KMS-11 (cell line): Measurements from ENCODE around the gene AACS.

Experiments
- H2AFZ ChIP-seq: fragments of 200-600 bp; sonication (generic); 2 replicates; pipeline ENCODE4 v1.6.1; 2016; ENCODE audit warnings: antibody characterized with exemption, mixed run types, low read depth
- H3K27ac ChIP-seq: fragments of 200-600 bp; sonication (generic); 2 replicates; pipeline ENCODE4 v1.6.1; 2016; ENCODE audit warnings: mild to moderate bottlenecking, mixed run types
- H3K27me3 ChIP-seq: fragments of 200-600 bp; sonication (generic); 2 replicates; pipeline ENCODE4 v1.6.1; 2017; ENCODE audit warnings: mild to moderate bottlenecking, low read depth, mixed run types, moderate library complexity; ENCODE audit not compliant: insufficient read depth
- H3K36me3 ChIP-seq: fragments of 200-600 bp; sonication (generic); 2 replicates; pipeline ENCODE4 v1.6.1; 2017; ENCODE audit warnings: mild to moderate bottlenecking, mixed run types; ENCODE audit not compliant: insufficient read depth
- H3K4me1 ChIP-seq: fragments of 200-600 bp; sonication (generic); 2 replicates; pipeline ENCODE4 v1.6.1; 2016; ENCODE audit warnings: mild to moderate bottlenecking, low read depth, mixed run types; ENCODE audit not compliant: poor library complexity, severe bottlenecking
- H3K4me2 ChIP-seq: fragments of 200-600 bp; sonication (generic); 2 replicates; pipeline ENCODE4 v1.7.0; 2016; ENCODE audit warnings: mild to moderate bottlenecking, mixed run types
- H3K4me3 ChIP-seq: fragments of 200-600 bp; sonication (generic); IDR thresholded peaks from 2 replicates; pipeline ENCODE4 v1.6.1; 2017; ENCODE audit warnings: low read depth, low read length, mixed read lengths; ENCODE audit not compliant: insufficient read depth
- H3K79me2 ChIP-seq: fragments of 200-600 bp; sonication (generic); 2 replicates; pipeline ENCODE4 v1.6.1; 2016; ENCODE audit warnings: low read depth, mixed run types; ENCODE audit not compliant: insufficient read depth
- H3K9ac ChIP-seq: fragments of 200-600 bp; sonication (generic); 2 replicates; pipeline ENCODE4 v1.6.1; 2016; ENCODE audit warnings: mild to moderate bottlenecking, mixed run types
- H4K20me1 ChIP-seq: fragments of 200-600 bp; sonication (generic); 2 replicates; pipeline ENCODE4 v1.6.1; 2016; ENCODE audit warnings: mild to moderate bottlenecking, mixed run types; ENCODE audit not compliant: insufficient read depth
- CTCF ChIP-seq: fragments of 200-600 bp; sonication (generic); conservative IDR thresholded peaks from 2 replicates; pipeline ENCODE4 v1.6.1; 2017; ENCODE audit warnings: low read depth, mild to moderate bottlenecking, antibody characterized with exemption, low read length, moderate library complexity, mixed read lengths

AACS gene

GRCh38 chr12:125090437-125090836, 25.2 kb downstream of the AACS start:
- no peaks in the 10 kb centered on the region for H3K27me3 ChIP-seq
- TF ChIP-seq CTCF = no peak
- no peaks in the 10 kb centered on the region for H4K20me1 ChIP-seq
- H3K4me3 ChIP-seq = no peak overlapping the region
- no peak overlapping the region for H3K27ac ChIP-seq
- no peak overlapping the region for H3K9ac ChIP-seq
- H3K4me2 ChIP-seq = no peak overlapping the region
- no peak overlapping the region for H2AFZ ChIP-seq
- no peaks in the 10 kb centered on the region for H3K4me1 ChIP-seq
- no peaks in the 10 kb centered on the region for H3K36me3 ChIP-seq
- H3K79me2 ChIP-seq = no peaks in the 10 kb centered on the region

DNA sequence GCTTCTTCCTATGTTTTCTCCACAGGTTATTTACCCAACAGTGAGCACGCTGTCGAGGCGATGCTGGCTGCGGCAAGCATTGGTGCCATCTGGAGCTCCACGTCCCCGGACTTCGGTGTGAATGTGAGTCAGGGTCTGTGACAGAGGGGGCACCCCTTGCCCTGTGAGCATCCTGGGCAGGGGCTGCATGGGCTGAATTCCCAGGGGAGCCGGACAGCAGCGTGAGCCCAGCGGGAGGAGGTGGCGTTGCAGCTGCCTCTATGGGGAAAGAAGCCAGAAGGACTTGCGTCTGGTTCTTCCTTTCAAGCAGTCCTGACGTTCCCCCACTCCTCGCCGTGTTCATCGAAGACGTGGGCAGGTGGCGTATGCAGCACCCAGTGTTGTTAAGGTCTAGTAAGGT, 26.2 kb downstream of the AACS start:
- no peak overlapping the region for H3K4me3 ChIP-seq
- no peak overlapping the region for H3K9ac ChIP-seq
- H3K4me1 ChIP-seq = no peaks in the 10 kb centered on the region
- H3K79me2 ChIP-seq = no peaks in the 10 kb centered on the region
- no peak overlapping the region for H2AFZ ChIP-seq
- H3K27me3 ChIP-seq = no peaks in the 10 kb centered on the region
- H3K36me3 ChIP-seq = no peaks in the 10 kb centered on the region
- TF ChIP-seq CTCF = no peak
- H4K20me1 ChIP-seq = no peaks in the 10 kb centered on the region
- no peak overlapping the region for H3K27ac ChIP-seq
- H3K4me2 ChIP-seq = no peak overlapping the region

DNA sequence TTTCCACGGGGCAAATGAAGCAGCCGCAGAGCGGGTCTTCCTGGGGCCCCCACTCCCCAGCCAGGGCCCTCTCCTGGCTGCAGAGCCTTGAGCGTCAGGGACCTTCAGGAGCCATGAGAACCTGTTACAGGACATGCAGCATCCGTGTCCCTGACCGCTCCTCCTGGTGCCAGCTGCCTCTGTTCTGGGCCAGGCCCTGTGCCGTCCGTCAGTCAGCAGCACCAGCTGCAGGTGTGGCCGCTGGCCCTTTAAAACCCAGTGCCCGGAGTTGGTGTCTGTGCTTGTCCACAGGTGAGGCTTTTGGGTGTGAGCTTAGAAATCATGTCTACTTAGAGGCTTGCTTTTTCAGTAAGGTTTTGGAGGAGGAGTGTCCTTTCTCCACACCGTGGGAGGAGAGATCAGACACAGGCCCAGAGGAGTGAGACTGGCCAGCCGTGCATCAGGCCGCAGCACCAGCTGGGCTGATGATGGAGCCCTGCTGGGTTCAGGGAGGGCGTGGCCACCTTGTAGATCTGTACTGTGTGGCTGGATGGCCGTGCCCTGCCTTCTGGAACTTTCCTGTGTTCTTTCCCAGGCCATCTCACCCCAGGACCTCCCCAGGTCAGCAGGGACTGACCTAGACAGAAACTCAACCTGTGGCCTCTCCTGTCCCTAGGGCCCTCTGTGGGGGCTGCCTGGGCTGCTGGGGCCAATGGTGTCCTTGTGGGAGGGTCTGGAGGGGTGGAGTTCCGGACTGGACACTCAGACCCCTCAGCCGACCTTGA, 27.1 kb downstream of the AACS start:
- no peak for TF ChIP-seq CTCF
- Histone ChIP-seq H3K36me3 (no peaks in the 10 kb centered on the region), H3K4me2 (no peak overlapping the region), H2AFZ (no peak overlapping the region), H3K79me2 (no peaks in the 10 kb centered on the region), H3K27me3 (no peaks in the 10 kb centered on the region), H3K27ac (no peak overlapping the region), H3K4me1 (no peaks in the 10 kb centered on the region), H3K4me3 (no peak overlapping the region), H3K9ac (no peak overlapping the region), H4K20me1 (no peaks in the 10 kb centered on the region)

DNA sequence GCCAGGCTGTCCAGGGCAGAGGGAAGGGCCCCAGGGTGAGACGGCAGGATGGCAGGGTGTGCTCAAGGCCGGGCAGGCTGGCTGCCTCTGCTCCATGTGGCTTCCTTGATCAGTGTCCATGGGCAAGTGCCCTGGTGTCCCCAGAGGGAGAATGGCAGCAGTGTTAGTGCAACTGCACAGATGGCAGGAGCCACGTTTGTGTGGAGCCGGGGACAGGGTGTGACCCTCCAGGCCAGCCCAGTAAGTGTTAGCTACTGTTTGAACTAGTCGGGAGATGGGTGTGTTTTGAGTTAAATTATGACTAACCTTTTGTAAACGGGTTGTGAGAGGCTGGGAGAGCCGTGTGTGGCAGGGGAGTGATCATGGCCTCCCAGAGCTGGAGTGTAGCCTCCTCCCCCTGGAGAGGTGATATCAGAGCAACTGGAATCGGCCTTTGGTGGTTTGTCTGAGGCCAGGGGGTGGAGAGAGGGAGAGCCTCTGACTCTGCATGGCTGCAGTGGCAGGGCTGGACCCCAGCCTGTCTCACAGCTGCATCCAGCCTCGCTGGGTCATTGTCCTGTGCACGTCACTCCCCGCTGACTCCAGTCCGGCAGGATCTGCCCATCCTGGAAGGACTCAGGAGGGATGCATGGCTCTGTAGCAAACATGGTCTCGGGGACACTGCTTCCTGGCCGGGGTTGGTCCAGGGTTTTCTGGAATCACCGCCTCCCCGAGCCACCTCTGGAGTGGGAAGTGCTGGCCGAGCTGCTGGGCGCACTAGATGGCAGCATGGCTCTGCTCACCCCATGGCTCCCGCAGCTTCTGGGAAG, 27.8 kb downstream of the AACS start:
- no peak overlapping the region for H2AFZ ChIP-seq
- H3K36me3 ChIP-seq = no peaks in the 10 kb centered on the region
- H3K9ac ChIP-seq = no peak overlapping the region
- H3K27me3 ChIP-seq = no peaks in the 10 kb centered on the region
- H3K79me2 ChIP-seq = no peaks in the 10 kb centered on the region
- H4K20me1 ChIP-seq = no peaks in the 10 kb centered on the region
- no peaks in the 10 kb centered on the region for H3K4me1 ChIP-seq
- H3K4me2 ChIP-seq = no peak overlapping the region
- no peak overlapping the region for H3K4me3 ChIP-seq
- H3K27ac ChIP-seq = no peak overlapping the region
- TF ChIP-seq CTCF = no peak
